IPS-11a (cell line): ENCODE results near the gene MSL1.

Source experiments
- H3K4me3 ChIP-seq: one replicate; pipeline ENCODE4 v1.5.1; 2013; ENCODE audit warnings: low read depth, low read length, control low read depth

The MSL1 gene, protein sequence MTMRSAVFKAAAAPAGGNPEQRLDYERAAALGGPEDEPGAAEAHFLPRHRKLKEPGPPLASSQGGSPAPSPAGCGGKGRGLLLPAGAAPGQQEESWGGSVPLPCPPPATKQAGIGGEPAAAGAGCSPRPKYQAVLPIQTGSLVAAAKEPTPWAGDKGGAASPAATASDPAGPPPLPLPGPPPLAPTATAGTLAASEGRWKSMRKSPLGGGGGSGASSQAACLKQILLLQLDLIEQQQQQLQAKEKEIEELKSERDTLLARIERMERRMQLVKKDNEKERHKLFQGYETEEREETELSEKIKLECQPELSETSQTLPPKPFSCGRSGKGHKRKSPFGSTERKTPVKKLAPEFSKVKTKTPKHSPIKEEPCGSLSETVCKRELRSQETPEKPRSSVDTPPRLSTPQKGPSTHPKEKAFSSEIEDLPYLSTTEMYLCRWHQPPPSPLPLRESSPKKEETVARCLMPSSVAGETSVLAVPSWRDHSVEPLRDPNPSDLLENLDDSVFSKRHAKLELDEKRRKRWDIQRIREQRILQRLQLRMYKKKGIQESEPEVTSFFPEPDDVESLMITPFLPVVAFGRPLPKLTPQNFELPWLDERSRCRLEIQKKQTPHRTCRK

DNA sequence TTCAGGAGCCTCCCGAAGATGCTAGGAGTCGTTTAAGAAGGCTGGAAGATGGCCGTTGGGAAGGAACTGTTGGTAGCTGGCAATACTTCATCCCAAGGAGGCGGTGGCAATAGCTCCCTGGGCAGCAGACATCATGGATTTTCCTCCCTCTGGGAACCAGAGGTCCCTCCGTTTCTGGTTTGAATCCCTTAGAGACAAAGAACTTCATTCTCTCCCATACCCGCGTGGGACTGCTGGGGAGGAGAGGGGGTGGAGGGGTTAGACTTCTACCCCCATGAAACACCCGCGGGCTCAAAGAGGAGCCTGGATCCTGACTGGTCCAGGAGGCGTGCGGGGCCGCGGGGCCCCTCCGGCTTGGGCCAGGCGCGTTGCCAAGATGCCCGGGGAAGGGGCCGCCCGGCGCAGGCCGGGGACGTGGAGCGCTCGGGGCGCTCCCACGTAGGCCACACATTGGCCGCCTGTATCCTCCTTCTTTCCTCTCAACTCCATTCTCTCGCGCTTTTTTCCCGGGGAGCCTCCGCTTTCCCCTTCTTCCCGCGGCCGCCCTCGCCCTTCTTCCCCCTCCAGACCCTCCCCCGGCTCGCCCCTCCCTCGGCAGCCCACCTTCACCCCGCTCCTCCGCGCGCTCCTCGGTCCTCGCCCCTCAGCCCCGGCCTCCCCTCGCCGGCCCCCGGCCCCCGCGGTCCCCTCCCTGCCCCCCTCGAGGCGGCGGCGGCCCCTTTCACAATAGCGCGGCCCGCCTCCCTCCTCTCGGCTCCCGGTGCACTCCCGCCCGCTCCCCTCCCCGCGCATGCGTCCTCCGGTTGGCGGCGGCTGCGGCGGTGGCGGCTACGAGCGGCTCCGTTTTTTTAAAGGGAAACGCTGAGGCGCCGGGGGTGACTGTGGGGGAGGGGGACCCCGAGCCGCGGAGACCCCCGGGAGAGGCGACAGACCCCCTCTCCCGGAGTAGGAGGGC is at the start of gene MSL1:
TSS of gene MSL1 (plus strand) at position 791 of the 955 bp plus-strand sequence. CDS start 642 bp downstream, outside the sequence.
- H3K4me3 ChIP-seq, result peak within 1 kb of the TSS; percentile 76

DNA sequence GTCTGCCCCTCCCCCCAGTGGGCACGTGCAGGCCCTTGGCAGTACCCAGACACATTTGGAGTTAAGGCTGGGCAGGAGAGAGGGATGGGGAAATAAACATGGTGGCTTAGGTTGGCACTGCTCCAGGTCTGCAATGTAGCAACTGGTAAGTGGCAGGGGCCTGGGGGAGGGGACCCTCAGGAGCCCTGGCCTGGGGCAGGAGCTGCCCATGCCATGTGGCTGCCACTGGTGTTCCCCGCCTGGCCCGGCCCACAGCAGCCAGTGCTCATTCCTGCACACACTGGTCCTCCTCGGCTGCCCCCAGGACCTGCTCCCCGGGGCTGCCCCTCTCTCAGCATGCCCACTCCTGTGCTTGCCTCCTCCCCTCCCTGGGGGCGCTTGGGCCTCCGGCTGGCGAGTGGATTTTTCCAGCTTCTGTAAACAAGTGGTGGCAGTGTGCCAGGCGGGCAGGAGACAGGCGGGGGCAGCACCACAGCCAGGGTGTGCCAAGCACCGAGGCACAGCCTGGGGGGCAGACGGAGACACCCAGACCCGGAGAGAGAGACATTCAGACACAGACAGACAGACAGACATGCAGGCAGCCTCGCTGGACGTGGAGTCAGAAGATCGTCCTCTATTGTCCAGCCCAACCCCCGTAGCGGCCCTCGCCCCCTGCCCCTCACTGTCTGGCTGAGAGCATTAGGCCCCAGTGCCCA is 49.6 kb upstream of the MSL1 start:
- no peak overlapping the region for H3K4me3 ChIP-seq

DNA sequence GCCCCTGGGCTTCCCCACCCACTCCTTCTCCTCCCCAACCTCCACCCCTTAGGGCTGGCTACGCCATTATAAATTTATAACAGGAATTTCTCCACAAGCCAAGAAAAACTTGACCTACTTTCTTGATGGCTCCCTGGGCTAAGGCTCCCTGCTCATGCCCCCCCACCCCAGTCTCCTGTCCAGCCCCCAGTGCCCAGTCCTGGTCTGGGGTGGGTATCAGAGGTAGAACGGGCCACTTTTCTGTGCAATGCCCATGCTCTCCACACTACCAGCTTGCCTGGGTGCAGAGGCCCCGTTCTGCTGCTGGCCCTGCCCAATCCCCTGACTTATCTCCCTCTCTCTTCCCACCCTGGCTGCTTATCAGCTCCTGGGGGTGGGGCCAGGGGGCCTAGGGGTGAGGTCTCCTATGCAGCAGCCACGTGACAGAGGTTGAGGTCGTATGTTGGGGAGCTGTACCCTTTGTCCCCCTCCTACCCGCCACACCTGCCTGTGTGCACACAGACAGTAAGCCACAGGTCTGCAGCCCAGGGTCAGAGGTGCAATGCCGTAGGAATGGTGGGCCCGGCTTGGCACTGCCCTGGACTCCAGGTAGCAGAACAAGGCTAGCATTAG is 48.9 kb upstream of the MSL1 start:
- no peak overlapping the region for H3K4me3 ChIP-seq

DNA sequence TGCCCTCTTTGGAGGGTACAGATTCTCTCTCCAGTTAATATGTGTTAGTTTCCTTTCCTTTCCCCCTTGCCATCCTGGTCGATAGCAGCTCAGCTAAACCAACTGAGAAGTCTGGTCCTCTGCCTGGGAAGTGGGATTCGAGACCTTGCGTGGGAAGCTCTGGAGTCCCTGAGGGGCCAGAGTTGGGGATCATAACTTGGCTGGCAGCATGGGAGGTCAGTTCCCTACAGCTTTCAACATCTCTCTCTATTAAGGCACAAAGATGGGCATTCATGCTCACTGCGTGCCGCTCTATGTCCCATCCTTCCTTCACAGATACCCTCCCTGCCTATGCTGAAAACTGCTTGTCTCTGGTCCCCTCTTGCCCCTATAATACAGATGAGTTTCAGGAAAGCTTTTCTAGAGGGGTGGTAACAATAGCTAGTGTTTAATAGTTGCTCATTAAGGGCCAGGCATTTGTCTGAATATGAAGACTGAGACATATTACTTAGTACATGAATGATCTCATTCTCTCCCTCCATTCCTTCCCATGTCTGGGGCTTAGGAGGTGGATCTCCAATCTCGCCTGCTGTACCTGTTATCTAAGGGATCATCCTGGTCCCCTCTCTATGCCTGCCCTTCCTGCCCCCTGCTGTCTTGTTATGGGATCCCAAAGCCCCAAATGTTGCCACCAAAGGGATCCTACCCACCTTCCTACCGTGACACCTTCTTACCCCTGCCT is 48.2 kb upstream of the MSL1 start:
- no peak overlapping the region for H3K4me3 ChIP-seq

DNA sequence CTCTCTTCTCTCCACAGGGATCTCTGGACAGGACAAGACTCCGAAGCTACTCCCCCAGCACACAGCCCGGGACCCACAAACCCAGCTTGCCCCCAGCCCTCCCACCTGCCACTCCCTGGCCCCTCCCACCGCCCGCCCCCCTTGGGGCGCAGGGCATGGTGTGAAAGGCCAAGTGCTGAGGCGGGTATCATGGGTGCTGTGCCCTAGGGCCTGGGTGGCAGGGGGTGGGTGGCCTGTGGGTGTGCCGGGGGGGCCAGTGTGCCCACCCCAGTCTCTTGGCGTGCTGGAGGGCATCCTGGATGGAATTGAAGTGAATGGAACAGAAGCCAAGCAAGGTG is 47.6 kb upstream of the MSL1 start:
- no peak overlapping the region for H3K4me3 ChIP-seq

DNA sequence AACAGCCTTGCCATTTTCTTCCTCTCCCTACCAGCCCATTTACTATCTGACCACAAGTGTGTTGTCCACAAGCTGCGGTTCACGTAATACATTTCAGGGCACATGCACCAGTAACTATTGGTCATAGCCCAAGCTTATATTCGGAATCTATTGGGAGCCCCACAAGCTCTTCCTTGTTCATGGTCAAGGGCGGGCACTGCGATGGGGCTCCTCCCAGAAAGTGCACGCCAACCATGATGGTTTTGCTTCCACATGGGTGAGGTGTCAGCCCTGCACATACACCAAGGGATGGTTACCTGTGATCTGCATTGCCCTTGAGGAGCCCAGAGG is 46.9 kb upstream of the MSL1 start:
- no peak overlapping the region for H3K4me3 ChIP-seq

DNA sequence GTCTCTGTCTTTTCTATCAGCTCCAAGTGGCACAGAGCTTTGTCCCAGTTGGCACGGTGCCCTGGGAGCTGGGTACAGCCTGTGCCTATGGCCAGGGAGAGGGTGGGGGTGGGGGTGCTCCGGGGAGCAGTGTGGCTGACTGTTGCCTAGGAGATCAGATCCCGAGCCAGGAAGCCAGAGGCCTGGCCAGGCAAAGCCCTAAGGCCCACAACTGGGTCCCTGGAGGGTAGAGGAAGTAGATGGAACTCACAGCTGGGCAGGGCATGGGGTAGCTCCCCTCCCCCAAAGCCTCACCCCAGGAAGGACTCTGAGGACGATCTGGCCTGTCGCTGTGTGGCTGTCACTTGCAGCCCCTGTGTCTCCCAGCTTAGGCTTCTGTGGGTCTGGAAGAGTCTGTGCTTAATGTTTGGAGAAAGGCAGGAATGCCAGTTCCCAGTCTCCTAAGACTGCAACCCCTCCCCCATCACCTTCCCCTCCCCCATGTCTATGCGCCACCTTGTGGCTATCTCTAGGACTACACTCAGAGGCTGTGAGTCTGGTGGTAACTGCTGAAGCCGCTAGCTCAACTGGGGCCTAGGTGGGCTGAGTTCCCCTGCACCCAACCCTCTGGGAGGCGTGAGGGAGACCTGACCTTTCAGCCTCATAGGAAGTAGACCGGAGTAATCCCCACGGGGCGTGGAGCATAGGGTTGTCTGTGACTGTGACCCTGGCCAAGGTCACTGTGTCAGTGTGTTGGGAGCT is 46.4 kb upstream of the MSL1 start:
- no peak overlapping the region for H3K4me3 ChIP-seq

DNA sequence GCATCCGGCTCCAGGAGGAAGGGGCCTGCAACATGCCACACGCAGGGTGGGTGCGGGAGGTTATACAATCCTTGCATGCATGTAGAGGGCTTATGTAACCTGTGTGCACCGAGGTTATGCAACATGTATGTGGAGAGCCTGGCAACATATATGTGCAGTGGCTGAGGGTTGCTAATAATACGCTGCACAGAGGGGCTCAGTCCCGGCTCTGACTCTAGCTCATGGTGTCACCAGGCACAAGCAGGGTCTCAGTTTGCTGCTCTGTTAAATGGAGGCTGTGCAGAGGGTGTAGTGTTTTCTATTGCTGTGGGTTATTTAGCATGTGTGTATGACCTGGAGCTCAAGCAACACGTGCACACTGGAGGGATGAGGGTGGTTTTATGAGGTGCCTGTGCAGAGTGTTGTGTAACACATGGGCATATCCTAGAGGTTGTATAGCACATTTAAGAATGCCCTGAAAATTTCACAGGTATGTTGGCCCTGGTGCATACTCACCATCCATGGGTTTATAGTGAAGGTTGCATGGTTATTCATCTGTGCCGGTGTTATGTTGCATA is 45.8 kb upstream of the MSL1 start:
- no peak overlapping the region for H3K4me3 ChIP-seq

DNA sequence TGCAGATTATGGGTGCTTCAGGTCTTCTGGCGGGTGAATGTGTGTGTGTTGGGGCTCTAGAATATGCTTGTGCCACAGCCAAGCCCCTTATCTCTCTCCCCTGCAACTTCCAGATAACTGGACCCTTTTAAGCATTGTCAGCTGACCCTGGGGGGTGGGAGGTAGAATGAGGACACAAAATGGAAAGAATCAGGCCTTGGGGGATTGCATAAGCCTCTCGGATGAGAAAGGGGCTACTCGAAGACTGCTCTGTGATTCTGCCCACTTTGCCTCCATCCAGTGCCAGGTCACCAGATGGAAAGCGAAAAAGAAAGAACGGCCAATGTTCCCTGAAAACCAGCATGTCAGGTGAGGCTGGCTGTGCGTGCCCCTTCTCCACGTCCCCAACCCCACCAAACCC is 45.2 kb upstream of the MSL1 start:
- H3K4me3 ChIP-seq, result no peak overlapping the region

DNA sequence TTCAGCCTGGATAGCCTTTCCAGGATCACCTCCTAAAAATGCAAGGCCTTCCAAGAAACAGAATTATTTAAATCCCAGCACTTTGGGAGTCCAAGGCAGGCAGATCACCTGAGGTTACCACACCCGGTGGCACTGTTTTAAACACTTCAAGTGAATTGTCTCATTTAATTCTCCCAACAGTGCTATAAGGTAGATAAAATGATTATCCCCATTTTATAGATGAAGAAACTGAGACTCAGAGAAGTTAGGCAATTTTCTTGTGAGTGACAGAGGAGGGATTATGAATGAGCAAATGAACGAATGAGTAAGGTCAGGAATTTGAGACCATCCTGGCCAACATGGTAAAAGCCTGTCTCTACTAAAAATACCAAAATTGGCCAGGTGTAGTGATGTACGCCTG is 42.2 kb upstream of the MSL1 start:
- no peak overlapping the region for H3K4me3 ChIP-seq

DNA sequence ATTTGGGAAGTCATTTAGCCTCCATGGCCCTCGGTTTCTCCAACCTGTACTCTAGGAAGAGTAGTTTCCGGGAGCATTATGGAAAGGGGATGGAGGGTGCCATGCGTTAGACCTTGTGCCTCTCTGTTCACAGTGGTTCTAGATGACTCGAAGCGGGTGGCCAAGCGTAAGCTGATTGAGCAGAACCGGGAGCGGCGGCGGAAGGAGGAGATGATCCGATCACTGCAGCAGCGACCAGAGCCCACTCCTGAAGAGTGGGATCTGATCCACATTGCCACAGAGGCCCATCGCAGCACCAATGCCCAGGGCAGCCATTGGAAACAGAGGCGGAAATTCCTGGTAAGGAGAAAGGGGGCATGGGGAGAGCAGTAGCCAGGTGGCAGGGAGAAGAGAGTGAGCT is 37.3 kb upstream of the MSL1 start:
- no peak overlapping the region for H3K4me3 ChIP-seq

DNA sequence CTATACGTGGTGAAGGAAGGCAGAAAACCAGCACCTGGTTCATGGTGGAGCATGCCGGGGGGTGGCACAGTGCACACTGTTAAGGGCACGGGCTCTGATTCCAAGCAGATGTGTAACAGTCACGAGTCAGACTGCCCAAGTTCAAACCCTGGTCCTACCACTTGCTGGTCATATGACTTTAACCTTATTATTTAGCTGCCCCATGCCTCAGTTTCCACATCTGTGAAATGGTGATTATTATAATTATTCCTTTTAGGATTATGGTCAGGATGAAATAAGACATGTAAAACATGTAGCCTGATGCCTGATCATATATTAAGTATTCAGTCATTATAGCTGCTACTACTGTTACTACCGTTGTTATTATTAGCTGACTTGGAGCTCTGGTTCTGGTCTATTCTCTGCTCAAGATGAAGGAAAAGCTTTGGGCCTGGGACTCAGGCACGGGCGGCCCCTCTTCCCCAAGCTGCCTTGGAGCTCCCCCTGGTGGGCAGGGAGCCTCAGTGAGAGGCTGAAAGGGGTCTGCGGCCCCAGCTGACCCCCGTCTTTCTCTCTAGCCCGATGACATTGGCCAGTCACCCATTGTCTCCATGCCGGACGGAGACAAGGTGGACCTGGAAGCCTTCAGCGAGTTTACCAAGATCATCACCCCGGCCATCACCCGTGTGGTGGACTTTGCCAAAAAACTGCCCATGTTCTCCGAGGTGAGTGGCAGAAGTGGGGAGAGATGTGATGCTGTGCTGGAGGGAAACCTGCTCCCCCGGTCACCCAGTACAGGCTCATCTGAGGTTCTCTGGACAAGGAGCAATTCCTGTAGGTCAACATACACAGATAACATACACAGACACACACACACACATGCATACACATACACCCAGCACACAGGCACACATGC is 35.4 kb upstream of the MSL1 start:
- H3K4me3 ChIP-seq, result no peak overlapping the region

DNA sequence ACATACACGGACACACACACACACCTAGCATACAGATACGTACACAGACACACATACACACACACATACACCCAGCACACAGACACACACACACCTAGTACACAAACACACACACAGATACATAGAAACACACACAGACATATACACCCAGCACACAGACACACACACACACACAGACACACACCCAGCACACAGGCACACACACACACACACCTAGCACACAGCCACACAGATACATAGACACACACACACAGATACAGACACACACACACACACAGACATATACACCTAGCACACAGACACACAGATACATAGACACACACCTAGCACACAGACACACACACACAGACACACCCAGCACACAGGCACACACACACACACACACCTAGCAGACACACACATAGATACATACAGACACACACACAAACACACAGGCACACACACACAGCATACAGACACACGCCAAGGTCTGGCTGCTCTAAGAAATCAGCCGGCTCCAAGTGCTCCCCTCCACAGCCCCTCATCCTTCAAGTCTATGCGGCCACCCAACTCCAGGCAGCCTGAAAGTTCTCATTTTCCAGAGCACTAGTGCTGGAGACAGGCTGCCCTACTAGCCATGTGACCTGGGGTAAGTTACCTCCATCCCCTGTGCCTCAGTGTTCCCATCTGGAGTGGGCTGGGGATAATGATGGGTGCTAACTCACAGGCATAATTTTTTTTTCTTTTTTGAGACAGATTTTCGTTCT is 34.5 kb upstream of the MSL1 start:
- H3K4me3 ChIP-seq, result no peak overlapping the region

DNA sequence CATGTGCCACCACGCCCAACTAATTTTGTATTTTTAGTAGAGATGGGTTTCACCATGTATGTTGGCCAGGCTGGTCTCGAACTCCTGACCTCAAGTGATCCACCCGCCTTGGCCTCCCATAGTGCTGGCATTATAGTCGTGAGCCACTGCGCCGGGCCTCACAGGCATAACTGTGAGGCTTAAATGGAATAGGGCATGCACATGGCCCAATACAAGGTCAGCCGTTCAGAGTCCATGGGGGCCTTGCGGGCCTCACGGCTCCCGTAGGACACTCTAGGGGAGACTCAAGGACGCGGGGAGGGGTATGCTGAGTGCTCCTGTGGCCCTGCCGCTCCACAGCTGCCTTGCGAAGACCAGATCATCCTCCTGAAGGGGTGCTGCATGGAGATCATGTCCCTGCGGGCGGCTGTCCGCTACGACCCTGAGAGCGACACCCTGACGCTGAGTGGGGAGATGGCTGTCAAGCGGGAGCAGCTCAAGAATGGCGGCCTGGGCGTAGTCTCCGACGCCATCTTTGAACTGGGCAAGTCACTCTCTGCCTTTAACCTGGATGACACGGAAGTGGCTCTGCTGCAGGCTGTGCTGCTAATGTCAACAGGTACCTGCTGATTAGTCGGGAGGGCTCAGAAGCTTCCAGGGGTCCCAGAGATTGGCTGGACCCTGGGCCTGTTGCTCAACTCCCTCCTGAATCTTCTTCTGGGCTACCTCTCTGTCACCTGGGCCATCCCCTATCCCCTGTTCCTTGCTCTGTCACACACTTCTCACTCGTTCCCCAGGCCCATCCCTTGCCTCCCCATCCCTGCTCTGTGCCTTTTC is 33.7 kb upstream of the MSL1 start:
- no peak overlapping the region for H3K4me3 ChIP-seq

DNA sequence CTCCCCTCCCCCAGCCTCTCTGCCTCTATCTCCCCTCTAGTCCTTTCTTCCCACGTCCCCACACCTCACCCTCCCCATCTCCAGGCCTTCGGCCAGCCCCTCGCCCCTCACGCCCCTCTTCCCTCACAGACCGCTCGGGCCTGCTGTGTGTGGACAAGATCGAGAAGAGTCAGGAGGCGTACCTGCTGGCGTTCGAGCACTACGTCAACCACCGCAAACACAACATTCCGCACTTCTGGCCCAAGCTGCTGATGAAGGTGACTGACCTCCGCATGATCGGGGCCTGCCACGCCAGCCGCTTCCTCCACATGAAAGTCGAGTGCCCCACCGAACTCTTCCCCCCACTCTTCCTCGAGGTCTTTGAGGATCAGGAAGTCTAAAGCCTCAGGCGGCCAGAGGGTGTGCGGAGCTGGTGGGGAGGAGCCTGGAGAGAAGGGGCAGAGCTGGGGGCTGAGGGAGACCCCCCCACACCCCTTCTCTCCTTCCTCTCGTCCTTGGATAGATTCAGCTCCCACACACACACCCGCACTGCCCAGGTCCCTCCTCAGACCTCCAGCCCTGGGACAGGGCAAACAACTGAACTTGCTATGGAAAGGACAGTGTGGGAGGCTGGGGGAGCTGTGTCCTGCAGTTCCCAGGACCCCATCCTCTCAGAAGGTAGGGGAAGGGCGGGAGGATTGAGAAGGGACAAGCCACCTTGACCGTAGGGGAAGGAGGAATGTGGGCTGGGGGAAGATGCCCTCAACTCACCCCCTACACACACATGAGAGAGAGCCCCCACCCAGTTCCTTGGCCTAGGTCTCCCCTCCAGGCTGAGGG is 32.5 kb upstream of the MSL1 start:
- no peak overlapping the region for H3K4me3 ChIP-seq
